Osteocyte (in vitro differentiated cells): ENCODE measurements around the gene FUT8. TPM values are rescaled to one million over a fixed set of nuclear protein-coding genes. Genes with fewer than 3 reads are reported as not detected.
"Not testable (repeated sequence)": the region's sequence is repeated elsewhere in the genome, so short reads cannot be mapped to it uniquely, and the experiment has no call there.

Source experiments
- DNase-seq: peaks from one replicate; pipeline ENCODE4 v3.0.0; 2021; ENCODE audit warnings: mixed read lengths; ENCODE audit not compliant: unreplicated experiment; ENCODE audit errors: extremely low spot score
- H3K27ac Mint-ChIP-seq: one replicate; pipeline ENCODE4 v1.8.0; 2021; ENCODE audit warnings: mild to moderate bottlenecking, mixed read lengths; ENCODE audit not compliant: unreplicated experiment
- H3K27me3 Mint-ChIP-seq: one replicate; pipeline ENCODE4 v1.8.0; 2021; ENCODE audit warnings: mixed read lengths; ENCODE audit not compliant: unreplicated experiment
- H3K36me3 Mint-ChIP-seq: one replicate; pipeline ENCODE4 v1.8.0; 2021; ENCODE audit warnings: mixed read lengths; ENCODE audit not compliant: unreplicated experiment
- H3K4me1 Mint-ChIP-seq: one replicate; pipeline ENCODE4 v1.8.0; 2021; ENCODE audit warnings: mixed read lengths; ENCODE audit not compliant: unreplicated experiment
- H3K4me3 Mint-ChIP-seq: one replicate; pipeline ENCODE4 v1.8.0; 2021; ENCODE audit warnings: mild to moderate bottlenecking, moderate library complexity, mixed read lengths; ENCODE audit not compliant: unreplicated experiment
- H3K9me3 Mint-ChIP-seq: one replicate; pipeline ENCODE4 v1.8.0; 2021; ENCODE audit warnings: mixed read lengths; ENCODE audit not compliant: unreplicated experiment
- total RNA-seq: library from RNA; stranded (reverse); gene quantifications from 2 replicates; pipeline ENCODE4 v1.2.1, GENCODE V29; 2021
- TF ChIP-seq, protein P1 (sequence below): fragments of 200-600 bp; sonication (generic); IDR thresholded peaks from 2 replicates; pipeline ENCODE4 v1.5.0; 2021; ENCODE audit warnings: antibody characterized with exemption, mild to moderate bottlenecking, moderate library complexity

FUT8 gene
- total RNA-seq, 1 donor from 2014 or later = 35.5 TPM

DNA sequence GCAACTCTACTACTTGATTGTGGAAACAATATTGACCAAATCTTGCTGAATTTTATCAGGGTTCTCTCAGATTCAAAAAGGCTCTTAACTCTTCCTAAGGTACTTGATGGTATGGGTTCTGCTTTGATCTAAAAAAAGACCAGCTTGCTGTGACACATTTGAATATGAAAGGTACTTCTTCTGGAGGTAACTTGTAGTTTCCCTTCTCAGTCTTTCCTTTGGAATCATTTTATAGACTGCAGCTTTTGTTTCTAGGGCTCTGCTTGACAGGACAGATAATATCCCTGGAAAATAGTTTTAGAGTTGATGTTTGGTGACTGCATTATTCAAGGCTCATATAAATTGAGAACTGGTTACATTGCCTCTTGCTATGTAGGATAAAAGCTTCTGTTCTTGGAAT, 251.9 kb downstream of the FUT8 start:
- no peak overlapping the region for H3K27ac Mint-ChIP-seq
- no peaks in the 10 kb centered on the region for H3K36me3 Mint-ChIP-seq
- no peak for DNase-seq
- TF ChIP-seq, protein P1, sequence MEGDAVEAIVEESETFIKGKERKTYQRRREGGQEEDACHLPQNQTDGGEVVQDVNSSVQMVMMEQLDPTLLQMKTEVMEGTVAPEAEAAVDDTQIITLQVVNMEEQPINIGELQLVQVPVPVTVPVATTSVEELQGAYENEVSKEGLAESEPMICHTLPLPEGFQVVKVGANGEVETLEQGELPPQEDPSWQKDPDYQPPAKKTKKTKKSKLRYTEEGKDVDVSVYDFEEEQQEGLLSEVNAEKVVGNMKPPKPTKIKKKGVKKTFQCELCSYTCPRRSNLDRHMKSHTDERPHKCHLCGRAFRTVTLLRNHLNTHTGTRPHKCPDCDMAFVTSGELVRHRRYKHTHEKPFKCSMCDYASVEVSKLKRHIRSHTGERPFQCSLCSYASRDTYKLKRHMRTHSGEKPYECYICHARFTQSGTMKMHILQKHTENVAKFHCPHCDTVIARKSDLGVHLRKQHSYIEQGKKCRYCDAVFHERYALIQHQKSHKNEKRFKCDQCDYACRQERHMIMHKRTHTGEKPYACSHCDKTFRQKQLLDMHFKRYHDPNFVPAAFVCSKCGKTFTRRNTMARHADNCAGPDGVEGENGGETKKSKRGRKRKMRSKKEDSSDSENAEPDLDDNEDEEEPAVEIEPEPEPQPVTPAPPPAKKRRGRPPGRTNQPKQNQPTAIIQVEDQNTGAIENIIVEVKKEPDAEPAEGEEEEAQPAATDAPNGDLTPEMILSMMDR = no peak
- H3K4me1 Mint-ChIP-seq = no peaks in the 10 kb centered on the region
- no peak overlapping the region for H3K4me3 Mint-ChIP-seq
- H3K27me3 Mint-ChIP-seq = no peaks in the 10 kb centered on the region
- no peaks in the 10 kb centered on the region for H3K9me3 Mint-ChIP-seq

DNA sequence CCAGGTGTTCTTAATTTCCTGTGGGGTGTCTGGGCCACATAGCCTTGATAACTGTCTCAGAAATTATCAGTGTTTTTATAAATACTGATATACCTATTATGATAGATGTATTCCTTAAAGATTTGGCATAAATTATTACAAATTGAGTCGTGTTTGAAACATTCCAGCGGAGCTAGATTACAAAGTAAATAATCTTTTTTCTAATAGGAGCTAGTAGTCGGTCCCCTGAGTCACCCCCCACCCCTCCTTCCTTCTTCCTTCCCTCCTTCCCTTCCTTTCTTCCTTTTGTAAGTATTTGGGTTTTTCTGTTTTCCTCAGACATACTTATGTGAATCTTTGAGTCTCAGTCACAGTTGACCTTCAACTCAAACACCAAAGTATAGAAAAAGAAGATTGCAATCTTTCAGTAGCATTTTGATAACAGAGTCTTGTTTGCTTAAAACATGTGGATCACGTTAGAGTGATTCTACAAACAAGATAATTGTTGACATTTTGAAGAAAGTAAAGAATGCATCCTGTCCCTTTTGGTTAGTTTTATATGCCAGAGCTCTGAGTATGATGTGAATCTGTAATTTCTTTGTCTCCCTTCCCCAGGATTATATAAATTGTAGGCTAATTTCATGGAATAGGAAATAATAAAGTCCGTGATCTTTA, 264.0 kb downstream of the FUT8 start:
- TF ChIP-seq, protein P1 = no peak
- Mint-ChIP-seq H3K4me3 (no peak overlapping the region), H3K4me1 (no peaks in the 10 kb centered on the region), H3K36me3 (no peaks in the 10 kb centered on the region), H3K27me3 (no peaks in the 10 kb centered on the region), H3K9me3 (no peaks in the 10 kb centered on the region), H3K27ac (no peak overlapping the region)
- no peak for DNase-seq

DNA sequence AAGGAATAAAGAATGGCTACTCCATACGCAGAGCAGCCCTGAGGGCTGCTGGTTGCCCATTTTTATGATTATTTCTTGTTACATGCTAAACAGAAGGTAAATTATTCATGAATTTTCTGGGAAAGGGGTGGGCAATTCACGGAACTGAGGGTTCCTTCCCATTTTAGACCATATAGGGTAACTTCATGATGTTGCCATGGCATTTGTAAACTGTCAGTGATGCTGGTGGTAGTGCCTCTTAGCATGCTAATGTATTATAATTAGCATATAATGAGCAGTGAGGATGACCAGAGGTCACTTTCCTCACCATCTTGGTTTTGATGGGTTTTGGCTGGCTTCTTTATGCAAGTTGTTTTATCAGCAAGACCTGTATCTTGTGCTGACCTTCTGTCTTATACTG, 273.0 kb downstream of the FUT8 start:
- TF ChIP-seq, protein P1 = no peak
- Mint-ChIP-seq H3K4me3 (no peak overlapping the region), H3K27me3 (no peaks in the 10 kb centered on the region), H3K9me3 (no peaks in the 10 kb centered on the region), H3K27ac (no peak overlapping the region), H3K4me1 (no peaks in the 10 kb centered on the region), H3K36me3 (no peaks in the 10 kb centered on the region)
- no peak for DNase-seq

DNA sequence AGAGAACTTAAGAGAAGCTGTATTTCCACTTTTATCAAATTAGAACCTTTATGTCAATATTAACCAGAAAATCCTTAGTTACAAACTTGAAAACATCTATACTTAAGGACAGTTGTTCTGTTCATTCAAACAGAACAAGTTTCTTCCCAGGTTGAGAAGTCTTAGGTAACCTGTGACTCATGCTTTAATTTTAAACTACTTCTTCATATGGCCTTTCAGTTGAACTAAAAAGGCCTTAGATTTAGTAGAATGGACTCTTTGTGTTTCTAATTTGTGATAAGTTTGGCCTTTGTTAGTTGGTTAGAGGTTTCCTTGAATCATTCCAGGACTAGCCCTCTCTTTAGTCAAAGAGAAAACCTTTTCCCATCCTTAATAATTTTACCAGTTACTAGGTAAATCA, 274.2 kb downstream of the FUT8 start:
- TF ChIP-seq, protein P1 = no peak
- DNase-seq = no peak
- no peak overlapping the region for H3K27ac Mint-ChIP-seq
- no peaks in the 10 kb centered on the region for H3K4me1 Mint-ChIP-seq
- no peaks in the 10 kb centered on the region for H3K27me3 Mint-ChIP-seq
- no peak overlapping the region for H3K4me3 Mint-ChIP-seq
- no peaks in the 10 kb centered on the region for H3K9me3 Mint-ChIP-seq
- H3K36me3 Mint-ChIP-seq = no peaks in the 10 kb centered on the region

DNA sequence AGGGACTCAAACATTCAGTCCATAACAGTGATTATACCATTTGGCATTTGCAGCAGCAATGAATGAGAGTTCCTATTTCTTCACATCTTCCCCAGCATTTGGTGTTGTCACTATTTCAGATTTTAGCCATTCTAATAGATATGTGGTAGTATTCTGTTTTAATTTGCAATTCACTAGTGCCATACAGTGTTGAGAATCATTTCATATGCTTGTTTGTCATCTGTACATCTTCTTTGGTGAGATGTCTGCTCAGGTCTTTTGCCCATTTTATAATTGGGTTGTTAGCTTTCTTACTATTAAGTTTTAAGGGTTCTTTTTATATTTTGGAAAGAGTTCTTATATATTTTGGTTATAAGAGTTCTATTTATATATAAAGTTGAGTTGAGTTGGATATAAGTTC, 276.5 kb downstream of the FUT8 start:
- Mint-ChIP-seq H3K4me1 (no peaks in the 10 kb centered on the region), H3K9me3 (no peaks in the 10 kb centered on the region), H3K27ac (no peak overlapping the region), H3K27me3 (no peaks in the 10 kb centered on the region), H3K36me3 (no peaks in the 10 kb centered on the region), H3K4me3 (no peak overlapping the region)
- TF ChIP-seq, protein P1 = no peak
- no peak for DNase-seq

DNA sequence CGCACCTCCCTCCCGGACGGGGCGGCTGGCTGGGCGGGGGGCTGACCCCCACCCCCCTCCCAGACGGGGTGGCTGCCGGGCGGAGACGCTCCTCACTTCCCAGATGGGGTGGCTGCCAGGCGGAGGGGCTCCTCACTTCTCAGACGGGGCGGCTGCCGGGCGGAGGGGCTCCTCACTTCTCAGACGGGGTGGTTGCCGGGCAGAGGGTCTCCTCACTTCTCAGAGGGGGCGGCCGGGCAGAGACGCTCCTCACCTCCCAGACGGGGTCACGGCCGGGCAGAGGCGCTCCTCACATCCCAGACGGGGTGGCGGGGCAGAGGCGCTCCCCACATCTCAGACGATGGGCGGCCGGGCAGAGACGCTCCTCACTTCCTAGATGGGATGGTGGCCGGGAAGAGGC, 280.0 kb downstream of the FUT8 start:
- not testable (repeated sequence) for H3K4me1 Mint-ChIP-seq, H3K9me3 Mint-ChIP-seq, H3K27ac Mint-ChIP-seq, H3K4me3 Mint-ChIP-seq, DNase-seq, H3K36me3 Mint-ChIP-seq, H3K27me3 Mint-ChIP-seq
